Panc1 (cell line): ENCODE measurements around the gene SMIM21. TPM values are rescaled to one million over a fixed set of nuclear protein-coding genes. Genes with fewer than 3 reads are reported as not detected.

Experiments
- ATAC-seq: fragments of 200-7000 bp; cut with Tn5 transposase; 2 replicates; pipeline ENCODE4 v1.9.1; 2020; ENCODE audit warnings: mild to moderate bottlenecking, moderate library complexity
- BruUV-seq: library from RNA; stranded (reverse); fragments of 400-500 nt; replicated peaks from 2 replicates; lab custom pipeline; 2021; lab: Mats Ljungman, UMichigan
- CTCF ChIA-PET: fragments of 300-600 bp; sonication (Branson Sonifier 250); formaldehyde crosslinking; loops from one replicate; lab custom pipeline; 2022; ENCODE audit warnings: antibody characterized with exemption; lab: Charles Lee
- POLR2A ChIA-PET: fragments of 300-600 bp; sonication (Branson Sonifier 250); formaldehyde crosslinking; loops from one replicate; lab custom pipeline; 2022; ENCODE audit warnings: antibody characterized with exemption; lab: Charles Lee
- DNase-seq: peaks from one replicate; pipeline ENCODE4 v3.0.0-alpha.2; 2010; ENCODE audit warnings: low read depth, low spot score
- H3K27ac ChIP-seq: 2 replicates; pipeline ENCODE4 v1.5.1; 2011; ENCODE audit warnings: mild to moderate bottlenecking, low read length, inconsistent platforms
- H3K27me3 ChIP-seq: fragments of 200-500 bp; sonication (Bioruptor generic); 2 replicates; pipeline ENCODE4 v1.6.0; 2014; ENCODE audit warnings: low read length, inconsistent platforms; ENCODE audit not compliant: control insufficient read depth, insufficient read depth
- H3K36me3 ChIP-seq: fragments of 200-500 bp; sonication (Bioruptor generic); 2 replicates; pipeline ENCODE4 v1.5.1; 2014; ENCODE audit warnings: inconsistent platforms, mild to moderate bottlenecking, low read length, moderate library complexity; ENCODE audit not compliant: control insufficient read depth, insufficient read depth
- H3K4me1 ChIP-seq: 2 replicates; pipeline ENCODE4 v1.5.1; 2011; ENCODE audit warnings: inconsistent platforms, mild to moderate bottlenecking, low read length, moderate library complexity; ENCODE audit not compliant: control insufficient read depth, insufficient read depth
- H3K4me3 ChIP-seq, 2 experiments: 2 replicates each; pipeline ENCODE4 v1.5.1; 2011 to 2012; ENCODE audit warnings: low read depth in 2 of 2, low read length in 2 of 2, mild to moderate bottlenecking in 2 of 2, inconsistent platforms in 1 of 2, moderate library complexity in 1 of 2
- H3K9me3 ChIP-seq: fragments of 200-500 bp; sonication (Bioruptor generic); 2 replicates; pipeline ENCODE4 v1.5.1; 2014; ENCODE audit warnings: low read depth, mild to moderate bottlenecking, inconsistent platforms, low read length, moderate library complexity; ENCODE audit not compliant: control insufficient read depth, insufficient read depth
- CTCF ChIP-seq: fragments of 450-650 bp; IDR thresholded peaks from 2 replicates; pipeline ENCODE4 v1.5.1; 2017; ENCODE audit warnings: mild to moderate bottlenecking
- POLR2AphosphoS5 ChIP-seq: IDR thresholded peaks from 2 replicates; pipeline ENCODE4 v1.6.1; 2012; ENCODE audit warnings: mild to moderate bottlenecking, low read depth, low read length, moderate library complexity
- REST ChIP-seq, 2 experiments: IDR thresholded peaks; 2 replicates each; pipeline ENCODE4 v1.6.1; 2011 to 2012; ENCODE audit warnings: low read depth in 2 of 2, control low read depth in 1 of 2, low read length in 1 of 2, mild to moderate bottlenecking in 1 of 2, moderate library complexity in 1 of 2; ENCODE audit not compliant: insufficient read depth in 1 of 2
- SIN3A ChIP-seq: IDR thresholded peaks from 2 replicates; pipeline ENCODE4 v1.6.1; 2012; ENCODE audit warnings: low read depth, mild to moderate bottlenecking, low read length, moderate library complexity, borderline replicate concordance; ENCODE audit not compliant: insufficient read depth
- TCF7L2 ChIP-seq: IDR thresholded peaks from 2 replicates; pipeline ENCODE4 v1.6.1; 2011; ENCODE audit warnings: mild to moderate bottlenecking, low read depth, low read length, inconsistent platforms
- in situ Hi-C: cut with HindIII; loops from 2 replicates; pipeline ENCODE4 v1.10.0; 2016; ENCODE audit warnings: low sequenced_read_pairs, low pct_unique_long_range_greater_than_20kb
- intact Hi-C: fragments of 100-400 bp; cut with micrococcal nuclease; formaldehyde crosslinking; loops from one replicate; pipeline ENCODE4 v1.10.0; 2022; ENCODE audit not compliant: unreplicated experiment
- total RNA-seq: library from RNA; stranded (reverse); gene quantifications from one replicate; pipeline ENCODE4 v1.2.1, GENCODE V29; 2021; ENCODE audit not compliant: unreplicated experiment

The SMIM21 gene
- total RNA-seq, 1 experiment from 2014 or later = not detected

GRCh38 chr18:75384144-75384543, 43.4 kb downstream of the SMIM21 start:
- intact Hi-C loops (no loop called here), in situ Hi-C loops (no loop called here)
- H3K27me3 ChIP-seq = peaks cover 23% of the 10 kb centered on the region
- ChIA-PET CTCF (interaction anchor here (0.8 kb wide), 1 partner anchor 662 kb away, joined by 6 read pairs; no protein-coding TSS in a partner anchor), POLR2A (no interaction called here)
- no TSS peak for BruUV-seq
- no peaks in the 10 kb centered on the region for H3K4me1 ChIP-seq
- no peak overlapping the region for H3K27ac ChIP-seq
- H3K9me3 ChIP-seq = no peaks in the 10 kb centered on the region
- no peak for TF ChIP-seq CTCF
- no peak for TF ChIP-seq SIN3A
- TF ChIP-seq TCF7L2 = no peak
- no peak for TF ChIP-seq REST (IDR thresholded peaks at IDR 0.05; ENCODE audit: insufficient read depth in 1 of 2, low read depth in 2 of 2, low read length in 1 of 2)
- no peak for TF ChIP-seq POLR2AphosphoS5
- no peak for DNase-seq
- ATAC-seq = no peak
- H3K4me3 ChIP-seq = no peak overlapping the region
- H3K36me3 ChIP-seq = no peaks in the 10 kb centered on the region

GRCh38 chr18:75378376-75379315, 48.9 kb downstream of the SMIM21 start:
- no TSS peak for BruUV-seq

More at GRCh38 chr18:75378376-75379315, 48.9 kb downstream of the SMIM21 start:
- Histone ChIP-seq H3K36me3 (no peaks in the 10 kb centered on the region), H3K27ac (no peak overlapping the region), H3K27me3 (peaks cover 11% of the 10 kb centered on the region), H3K9me3 (no peaks in the 10 kb centered on the region), H3K4me3 (no peak overlapping the region), H3K4me1 (no peaks in the 10 kb centered on the region)
- DNase-seq (no peak), ATAC-seq (no peak)
- CTCF ChIA-PET = no interaction called here
- in situ Hi-C loops = no loop called here
- intact Hi-C loops = no loop called here
- TF ChIP-seq POLR2AphosphoS5 (no peak), TCF7L2 (no peak), REST (IDR thresholded peaks at IDR 0.05; ENCODE audit: insufficient read depth in 1 of 2, low read depth in 2 of 2, low read length in 1 of 2) (no peak), SIN3A (no peak)
- POLR2A ChIA-PET = no interaction called here
